ENCODE results near the gene MOB2. TPM values are rescaled to one million over a fixed set of nuclear protein-coding genes. Genes with fewer than 3 reads are reported as not detected.

MOB2 gene
- polyA plus RNA-seq, 3 donors: 22.1 to 44.1 (median 22.5) TPM

GRCh38 chr11:1522081-1522424 lies 35.5 kb upstream of the MOB2 start:
- Histone ChIP-seq H3K4me3 (replicated peaks in 1 of 3; ENCODE audit: low read depth in 2 of 3, low read length in 3 of 3) (no peak overlapping the region), H3K79me2 (ENCODE audit: insufficient read depth, low read length) (peaks cover 94% of the 10 kb centered on the region), H3K9ac (ENCODE audit: insufficient read depth, low read length, poor library complexity, severe bottlenecking) (no peak overlapping the region), H3K4me2 (replicated peaks; ENCODE audit: extremely low read depth, low read length, poor library complexity, severe bottlenecking) (no peak overlapping the region), H3K4me1 (ENCODE audit: control insufficient read depth in 1 of 2, insufficient read depth in 2 of 2, low read length in 2 of 2) (no peaks in the 10 kb centered on the region), H3K9me3 (replicated peaks in 1 of 2; ENCODE audit: control insufficient read depth in 1 of 2, insufficient read depth in 1 of 2, low read length in 2 of 2) (no peaks in the 10 kb centered on the region), H3K27ac (ENCODE audit: low read depth in 1 of 2, low read length in 2 of 2) (no peak overlapping the region), H3K27me3 (ENCODE audit: control insufficient read depth in 2 of 2, insufficient read depth in 2 of 2, low read length in 2 of 2) (no peaks in the 10 kb centered on the region), H3K36me3 (replicated peaks in 1 of 2; ENCODE audit: control insufficient read depth in 1 of 2, insufficient read depth in 2 of 2, low read length in 2 of 2) (peaks cover 2 to 5% of the 10 kb centered on the region in 2 donors), H4K20me1 (ENCODE audit: insufficient read depth, low read length) (peaks cover 100% of the 10 kb centered on the region), H2AFZ (ENCODE audit: insufficient read depth, low read depth, low read length, poor library complexity, severe bottlenecking) (no peak overlapping the region)
- H3K9me3 Mint-ChIP-seq: no peaks in the 10 kb centered on the region
- peak overlapping the region in 1 of 7 donors; percentile 11 for H3K27ac Mint-ChIP-seq
- peaks cover 6% of the 10 kb centered on the region for H3K4me1 Mint-ChIP-seq
- intact Hi-C loops (cut with micrococcal nuclease): no loop called here
- TF ChIP-seq CTCF (IDR thresholded peaks at IDR 0.05): no peak
- no peak overlapping the region for H3K4me3 Mint-ChIP-seq
- no peak for DNase-seq
- peaks cover 5 to 16% of the 10 kb centered on the region in 2 donors for H3K36me3 Mint-ChIP-seq
- 100% methylated on average over 3 of the region's 8 CpGs for WGBS (ENCODE audit: insufficient coverage)
- peaks cover 0 to 1% (median 0%) of the 10 kb centered on the region in 3 donors for H3K27me3 Mint-ChIP-seq (ENCODE audit: low read depth in 3 of 3)

- Histone ChIP-seq H3K9ac (ENCODE audit: insufficient read depth, low read length, poor library complexity, severe bottlenecking) (no peak overlapping the region), H2AFZ (ENCODE audit: insufficient read depth, low read depth, low read length, poor library complexity, severe bottlenecking) (no peak overlapping the region), H3K4me3 (replicated peaks in 1 of 3; ENCODE audit: low read depth in 2 of 3, low read length in 3 of 3) (no peak overlapping the region), H3K4me1 (ENCODE audit: control insufficient read depth in 1 of 2, insufficient read depth in 2 of 2, low read length in 2 of 2) (no peaks in the 10 kb centered on the region), H3K79me2 (ENCODE audit: insufficient read depth, low read length) (peaks cover 90% of the 10 kb centered on the region), H3K4me2 (replicated peaks; ENCODE audit: extremely low read depth, low read length, poor library complexity, severe bottlenecking) (no peak overlapping the region), H3K27ac (ENCODE audit: low read depth in 1 of 2, low read length in 2 of 2) (no peak overlapping the region), H3K9me3 (replicated peaks in 1 of 2; ENCODE audit: control insufficient read depth in 1 of 2, insufficient read depth in 1 of 2, low read length in 2 of 2) (no peaks in the 10 kb centered on the region), H3K36me3 (replicated peaks in 1 of 2; ENCODE audit: control insufficient read depth in 1 of 2, insufficient read depth in 2 of 2, low read length in 2 of 2) (peaks cover 2 to 5% of the 10 kb centered on the region in 2 donors), H3K27me3 (ENCODE audit: control insufficient read depth in 2 of 2, insufficient read depth in 2 of 2, low read length in 2 of 2) (no peaks in the 10 kb centered on the region), H4K20me1 (ENCODE audit: insufficient read depth, low read length) (peaks cover 100% of the 10 kb centered on the region)
- 90% methylated on average over 16 of the region's 21 CpGs for WGBS (ENCODE audit: insufficient coverage)
- intact Hi-C loops (cut with micrococcal nuclease): no loop called here
- TF ChIP-seq CTCF (IDR thresholded peaks at IDR 0.05): no peak
- no peak overlapping the region for H3K4me3 Mint-ChIP-seq
- DNase-seq: no peak
- no peaks in the 10 kb centered on the region for H3K9me3 Mint-ChIP-seq
- peak overlapping the region in 1 of 7 donors; percentile 6 for H3K27ac Mint-ChIP-seq
- peaks cover 0 to 1% (median 0%) of the 10 kb centered on the region in 3 donors for H3K27me3 Mint-ChIP-seq (ENCODE audit: low read depth in 3 of 3)
- peaks cover 6% of the 10 kb centered on the region for H3K4me1 Mint-ChIP-seq
- H3K36me3 Mint-ChIP-seq: peaks cover 5 to 16% of the 10 kb centered on the region in 2 donors
Measured at GRCh38 chr11:1521382-1522080, 35.0 kb upstream of the MOB2 start.

Data from CD14-positive monocyte (primary cell).